Astrocyte (in vitro differentiated cells and primary cell): Measurements from ENCODE around the gene NDUFAF8. TPM values are rescaled to one million over a fixed set of nuclear protein-coding genes. Genes with fewer than 3 reads are reported as not detected.

Experiments
- DNase-seq: peaks from one replicate; pipeline ENCODE4 v3.0.0-alpha.2; 2010; ENCODE audit warnings: low read depth
- FAIRE-seq: peaks from 2 replicates; lab custom pipeline; 2011; peaks lifted over from hg19 to GRCh38; lab: Jason Lieb, UNC
- H2AFZ ChIP-seq: 2 replicates; pipeline ENCODE4 v1.6.0; 2012; ENCODE audit warnings: low read depth, low read length, inconsistent platforms
- H3K27ac ChIP-seq: 2 replicates; pipeline ENCODE4 v1.5.1; 2011; ENCODE audit warnings: low read depth, low read length, inconsistent platforms
- H3K27me3 ChIP-seq: 2 replicates; pipeline ENCODE4 v1.6.0; 2011; ENCODE audit warnings: low read length, inconsistent platforms; ENCODE audit not compliant: insufficient read depth
- H3K36me3 ChIP-seq: 2 replicates; pipeline ENCODE4 v1.5.1; 2011; ENCODE audit warnings: low read length, inconsistent platforms; ENCODE audit not compliant: insufficient read depth
- H3K4me1 ChIP-seq: 2 replicates; pipeline ENCODE4 v1.5.1; 2011; ENCODE audit warnings: low read length, inconsistent platforms; ENCODE audit not compliant: insufficient read depth
- H3K4me2 ChIP-seq: 2 replicates; pipeline ENCODE4 v1.6.0; 2012; ENCODE audit warnings: low read length, inconsistent platforms
- H3K4me3 ChIP-seq: 2 replicates; pipeline ENCODE4 v1.5.1; 2011; ENCODE audit warnings: low read depth, mild to moderate bottlenecking, low read length, inconsistent platforms; ENCODE audit not compliant: insufficient read depth
- H3K79me2 ChIP-seq: 2 replicates; pipeline ENCODE4 v1.6.0; 2012; ENCODE audit warnings: mild to moderate bottlenecking, low read length, inconsistent platforms; ENCODE audit not compliant: insufficient read depth
- H3K9ac ChIP-seq: 2 replicates; pipeline ENCODE4 v1.6.0; 2012; ENCODE audit warnings: mild to moderate bottlenecking, low read length, inconsistent platforms
- H3K9me3 ChIP-seq: 2 replicates; pipeline ENCODE4 v1.5.1; 2012; ENCODE audit warnings: low read depth, mild to moderate bottlenecking, low read length, inconsistent platforms; ENCODE audit not compliant: insufficient read depth
- H4K20me1 ChIP-seq: 2 replicates; pipeline ENCODE4 v1.6.0; 2012; ENCODE audit warnings: low read length, inconsistent platforms; ENCODE audit not compliant: insufficient read depth
- H3K27ac Mint-ChIP-seq: one replicate; pipeline ENCODE4 v1.8.0; 2021; ENCODE audit warnings: mild to moderate bottlenecking, mixed read lengths; ENCODE audit not compliant: unreplicated experiment
- H3K27me3 Mint-ChIP-seq: one replicate; pipeline ENCODE4 v1.8.0; 2021; ENCODE audit warnings: low read depth, mixed read lengths; ENCODE audit not compliant: unreplicated experiment
- H3K36me3 Mint-ChIP-seq: one replicate; pipeline ENCODE4 v1.8.0; 2021; ENCODE audit warnings: low read depth, mixed read lengths; ENCODE audit not compliant: unreplicated experiment
- H3K4me1 Mint-ChIP-seq: one replicate; pipeline ENCODE4 v1.8.0; 2021; ENCODE audit warnings: low read depth, mixed read lengths; ENCODE audit not compliant: unreplicated experiment
- H3K4me3 Mint-ChIP-seq: one replicate; pipeline ENCODE4 v1.8.0; 2021; ENCODE audit warnings: mild to moderate bottlenecking, moderate library complexity, mixed read lengths; ENCODE audit not compliant: unreplicated experiment
- H3K9me3 Mint-ChIP-seq: one replicate; pipeline ENCODE4 v1.8.0; 2021; ENCODE audit warnings: mild to moderate bottlenecking, mixed read lengths; ENCODE audit not compliant: unreplicated experiment
- CTCF ChIP-seq: IDR thresholded peaks from 2 replicates; pipeline ENCODE4 v1.5.1; 2011; ENCODE audit warnings: low read depth, mild to moderate bottlenecking, inconsistent platforms, low read length, moderate library complexity; ENCODE audit not compliant: insufficient read depth
- EZH2 ChIP-seq: IDR thresholded peaks from 2 replicates; pipeline ENCODE4 v1.6.1; 2012; ENCODE audit warnings: mild to moderate bottlenecking, low read length, inconsistent platforms; ENCODE audit not compliant: insufficient read depth
- total RNA-seq: library from RNA; stranded (reverse); gene quantifications from 2 replicates; pipeline ENCODE4 v1.2.1, GENCODE V29; 2021

The NDUFAF8 gene
- total RNA-seq, 1 donor from 2014 or later, result 67.2 TPM

GRCh38 chr17:81278831-81279230, 39.7 kb downstream of the NDUFAF8 start:
- no peak for FAIRE-seq
- H3K9me3 ChIP-seq, result no peaks in the 10 kb centered on the region
- no peak overlapping the region for H2AFZ ChIP-seq
- H3K9ac ChIP-seq, result no peak overlapping the region
- Mint-ChIP-seq H3K4me1 (no peaks in the 10 kb centered on the region), H3K4me3 (no peak overlapping the region), H3K27ac (no peak overlapping the region), H3K27me3 (no peaks in the 10 kb centered on the region), H3K9me3 (no peaks in the 10 kb centered on the region), H3K36me3 (peaks cover 17% of the 10 kb centered on the region)
- no peak overlapping the region for H3K27ac ChIP-seq
- H4K20me1 ChIP-seq, result peaks cover 29% of the 10 kb centered on the region
- H3K27me3 ChIP-seq, result no peaks in the 10 kb centered on the region
- peaks cover 8% of the 10 kb centered on the region for H3K36me3 ChIP-seq
- no peak overlapping the region for H3K4me2 ChIP-seq
- TF ChIP-seq CTCF (no peak), EZH2 (no peak)
- H3K4me1 ChIP-seq, result no peaks in the 10 kb centered on the region
- DNase-seq, result no peak
- H3K4me3 ChIP-seq, result no peak overlapping the region
- no peaks in the 10 kb centered on the region for H3K79me2 ChIP-seq

GRCh38 chr17:81279278-81280275, 40.5 kb downstream of the NDUFAF8 start:
- Histone ChIP-seq H3K4me1 (no peaks in the 10 kb centered on the region), H3K27ac (no peak overlapping the region), H3K27me3 (no peaks in the 10 kb centered on the region), H3K36me3 (peaks cover 6% of the 10 kb centered on the region), H3K4me2 (no peak overlapping the region), H3K9ac (no peak overlapping the region), H2AFZ (no peak overlapping the region), H3K9me3 (no peaks in the 10 kb centered on the region), H3K79me2 (no peaks in the 10 kb centered on the region), H3K4me3 (no peak overlapping the region), H4K20me1 (peaks cover 29% of the 10 kb centered on the region)
- H3K36me3 Mint-ChIP-seq, result peaks cover 17% of the 10 kb centered on the region
- H3K4me3 Mint-ChIP-seq, result no peak overlapping the region
- H3K27ac Mint-ChIP-seq, result no peak overlapping the region
- DNase-seq (no peak), FAIRE-seq (no peak)
- no peaks in the 10 kb centered on the region for H3K9me3 Mint-ChIP-seq
- TF ChIP-seq EZH2 (no peak), CTCF (no peak)
- H3K27me3 Mint-ChIP-seq, result no peaks in the 10 kb centered on the region
- H3K4me1 Mint-ChIP-seq, result no peaks in the 10 kb centered on the region

- peaks cover 8% of the 10 kb centered on the region for H3K79me2 ChIP-seq
- FAIRE-seq (no peak), DNase-seq (no peak)
- TF ChIP-seq CTCF (no peak), EZH2 (no peak)
- H3K27ac Mint-ChIP-seq, result no peak overlapping the region
- H3K27ac ChIP-seq, result no peak overlapping the region
- no peak overlapping the region for H3K9ac ChIP-seq
- no peak overlapping the region for H3K4me3 Mint-ChIP-seq
- peaks cover 19% of the 10 kb centered on the region for H3K36me3 Mint-ChIP-seq
- no peak overlapping the region for H2AFZ ChIP-seq
- no peaks in the 10 kb centered on the region for H3K27me3 ChIP-seq
- peaks cover 6% of the 10 kb centered on the region for H3K4me1 ChIP-seq
- no peaks in the 10 kb centered on the region for H3K27me3 Mint-ChIP-seq
- H3K9me3 Mint-ChIP-seq, result no peaks in the 10 kb centered on the region
- H3K36me3 ChIP-seq, result peaks cover 6% of the 10 kb centered on the region
- no peaks in the 10 kb centered on the region for H3K9me3 ChIP-seq
- no peak overlapping the region for H3K4me3 ChIP-seq
- H4K20me1 ChIP-seq, result peaks cover 29% of the 10 kb centered on the region
- H3K4me2 ChIP-seq, result no peak overlapping the region
- H3K4me1 Mint-ChIP-seq, result no peaks in the 10 kb centered on the region
Observed at GRCh38 chr17:81280571-81280970, 41.5 kb downstream of the NDUFAF8 start.
